Mesendoderm (in vitro differentiated cells): ENCODE results near the gene RGS6.

Source experiments
- DNase-seq: peaks from one replicate; pipeline ENCODE4 v3.0.0; 2013
- H2AK5ac ChIP-seq: 2 replicates; pipeline ENCODE4 v1.6.1; 2013; ENCODE audit warnings: low read length, inconsistent platforms
- H2BK120ac ChIP-seq: 2 replicates; pipeline ENCODE4 v1.6.1; 2013; ENCODE audit warnings: low read depth, mild to moderate bottlenecking, low read length, moderate library complexity, mixed read lengths
- H2BK15ac ChIP-seq: replicated peaks from 2 replicates; pipeline ENCODE4 v1.6.1; 2013; ENCODE audit warnings: low read depth, mild to moderate bottlenecking, moderate library complexity
- H2BK5ac ChIP-seq: 2 replicates; pipeline ENCODE4 v1.6.1; 2013; ENCODE audit warnings: low read length, inconsistent platforms
- H3K18ac ChIP-seq: 2 replicates; pipeline ENCODE4 v1.6.1; 2013; ENCODE audit warnings: mild to moderate bottlenecking, low read length, mixed read lengths
- H3K23ac ChIP-seq: one replicate; pipeline ENCODE4 v1.6.1; 2013; ENCODE audit warnings: low read length
- H3K27ac ChIP-seq: 2 replicates; pipeline ENCODE4 v1.5.1; 2013; ENCODE audit warnings: low read depth, mild to moderate bottlenecking, inconsistent platforms, low read length, moderate library complexity
- H3K27me3 ChIP-seq: 2 replicates; pipeline ENCODE4 v1.6.1; 2013; ENCODE audit warnings: low read length, control low read depth, mild to moderate bottlenecking, inconsistent platforms; ENCODE audit not compliant: insufficient read depth, poor library complexity
- H3K36me3 ChIP-seq: 2 replicates; pipeline ENCODE4 v1.6.1; 2013; ENCODE audit warnings: low read length, inconsistent platforms; ENCODE audit not compliant: control insufficient read depth, insufficient read depth
- H3K4ac ChIP-seq: one replicate; pipeline ENCODE4 v1.6.1; 2013; ENCODE audit warnings: low read depth, mild to moderate bottlenecking, low read length, moderate library complexity
- H3K4me1 ChIP-seq: 2 replicates; pipeline ENCODE4 v1.6.1; 2013; ENCODE audit warnings: low read depth, low read length, inconsistent platforms; ENCODE audit not compliant: control insufficient read depth
- H3K4me2 ChIP-seq: 2 replicates; pipeline ENCODE4 v1.6.1; 2013; ENCODE audit warnings: low read length
- H3K4me3 ChIP-seq: 2 replicates; pipeline ENCODE4 v1.5.1; 2013; ENCODE audit warnings: mild to moderate bottlenecking, low read length
- H3K56ac ChIP-seq: one replicate; pipeline ENCODE4 v1.6.1; 2013; ENCODE audit warnings: low read length
- H3K79me1 ChIP-seq: 2 replicates; pipeline ENCODE4 v1.6.1; 2013; ENCODE audit warnings: low read length, inconsistent platforms
- H3K79me2 ChIP-seq: 2 replicates; pipeline ENCODE4 v1.6.1; 2013; ENCODE audit warnings: mild to moderate bottlenecking, low read length; ENCODE audit not compliant: control insufficient read depth, insufficient read depth
- H3K9ac ChIP-seq: 2 replicates; pipeline ENCODE4 v1.6.1; 2013; ENCODE audit warnings: low read length, inconsistent platforms
- H4K5ac ChIP-seq: one replicate; pipeline ENCODE4 v1.6.1; 2013; ENCODE audit warnings: low read length
- H4K8ac ChIP-seq: one replicate; pipeline ENCODE4 v1.6.1; 2013; ENCODE audit warnings: low read depth, mild to moderate bottlenecking, control low read depth, low read length, moderate library complexity
- WGBS: extraction: QIAGEN DNeasy Blood & Tissue Kit; methylation state at CpG from one replicate; pipeline ENCODE4 v1.1.7; 2013; ENCODE audit warnings: low lambda C conversion rate, missing lambda C conversion rate; ENCODE audit not compliant: insufficient coverage; ENCODE audit errors: extremely low coverage; 5-methylcytosine and 5-hydroxymethylcytosine counted together

Gene RGS6

GRCh38 chr14:72483311-72483710, 551.1 kb downstream of the RGS6 start:
- WGBS = no CpG with 5 or more reads among the region's 3 CpGs

GRCh38 chr14:72485695-72486094, 553.5 kb downstream of the RGS6 start:
- no peak overlapping the region for H2AK5ac ChIP-seq
- H3K79me1 ChIP-seq = no peaks in the 10 kb centered on the region
- DNase-seq = no peak
- H4K5ac ChIP-seq = no peak overlapping the region
- H3K36me3 ChIP-seq = no peaks in the 10 kb centered on the region
- no peak overlapping the region for H2BK15ac ChIP-seq
- H3K27me3 ChIP-seq = no peaks in the 10 kb centered on the region
- no peak overlapping the region for H3K18ac ChIP-seq
- H3K56ac ChIP-seq = no peak overlapping the region
- no peak overlapping the region for H3K4me3 ChIP-seq
- H3K4me1 ChIP-seq = no peaks in the 10 kb centered on the region
- H3K79me2 ChIP-seq = no peaks in the 10 kb centered on the region
- no peak overlapping the region for H3K4ac ChIP-seq
- H2BK5ac ChIP-seq = no peak overlapping the region
- no peak overlapping the region for H4K8ac ChIP-seq
- no peak overlapping the region for H2BK120ac ChIP-seq
- H3K23ac ChIP-seq = no peak overlapping the region
- no peak overlapping the region for H3K4me2 ChIP-seq
- no CpG with 5 or more reads among the region's 1 CpG for WGBS
- H3K27ac ChIP-seq = no peak overlapping the region
- H3K9ac ChIP-seq = no peak overlapping the region

More at GRCh38 chr14:72483311-72483710, 551.1 kb downstream of the RGS6 start:
- Histone ChIP-seq H4K5ac (no peak overlapping the region), H3K79me2 (no peaks in the 10 kb centered on the region), H2BK5ac (no peak overlapping the region), H3K4me2 (no peak overlapping the region), H3K27me3 (no peaks in the 10 kb centered on the region), H3K18ac (no peak overlapping the region), H3K4me1 (peaks cover 3% of the 10 kb centered on the region), H3K23ac (no peak overlapping the region), H2BK15ac (no peak overlapping the region), H3K4me3 (no peak overlapping the region), H3K27ac (no peak overlapping the region), H4K8ac (no peak overlapping the region), H3K4ac (no peak overlapping the region), H2BK120ac (no peak overlapping the region), H3K56ac (no peak overlapping the region), H3K9ac (no peak overlapping the region), H3K79me1 (no peaks in the 10 kb centered on the region), H3K36me3 (no peaks in the 10 kb centered on the region), H2AK5ac (no peak overlapping the region)
- DNase-seq = no peak

GRCh38 chr14:72488514-72488913, 556.3 kb downstream of the RGS6 start:
- H4K5ac ChIP-seq = no peak overlapping the region
- no CpG with 5 or more reads among the region's 2 CpGs for WGBS
- no peak overlapping the region for H4K8ac ChIP-seq

GRCh38 chr14:72492196-72492595, 560.0 kb downstream of the RGS6 start:
- Histone ChIP-seq H2BK120ac (no peak overlapping the region), H3K18ac (no peak overlapping the region), H2BK15ac (no peak overlapping the region), H3K4ac (no peak overlapping the region), H3K79me2 (no peaks in the 10 kb centered on the region), H3K56ac (no peak overlapping the region), H3K9ac (no peak overlapping the region), H3K27me3 (peaks cover 2% of the 10 kb centered on the region), H4K5ac (no peak overlapping the region), H3K23ac (no peak overlapping the region), H3K36me3 (no peaks in the 10 kb centered on the region), H2AK5ac (no peak overlapping the region), H3K4me2 (no peak overlapping the region), H4K8ac (no peak overlapping the region), H3K4me1 (no peaks in the 10 kb centered on the region), H3K4me3 (no peak overlapping the region), H2BK5ac (no peak overlapping the region), H3K79me1 (no peaks in the 10 kb centered on the region), H3K27ac (no peak overlapping the region)
- DNase-seq = no peak
- no CpG with 5 or more reads among the region's 5 CpGs for WGBS

More at GRCh38 chr14:72488514-72488913, 556.3 kb downstream of the RGS6 start:
- Histone ChIP-seq H3K27me3 (no peaks in the 10 kb centered on the region), H3K4ac (no peak overlapping the region), H3K79me1 (no peaks in the 10 kb centered on the region), H2BK120ac (no peak overlapping the region), H3K4me2 (no peak overlapping the region), H2AK5ac (no peak overlapping the region), H2BK5ac (no peak overlapping the region), H3K23ac (no peak overlapping the region), H3K79me2 (no peaks in the 10 kb centered on the region), H3K36me3 (no peaks in the 10 kb centered on the region), H3K4me1 (no peaks in the 10 kb centered on the region), H3K4me3 (no peak overlapping the region), H3K18ac (no peak overlapping the region), H3K56ac (no peak overlapping the region), H3K9ac (no peak overlapping the region), H2BK15ac (no peak overlapping the region), H3K27ac (no peak overlapping the region)
- no peak for DNase-seq

GRCh38 chr14:72495668-72496067, 563.4 kb downstream of the RGS6 start:
- Histone ChIP-seq H3K4ac (no peak overlapping the region), H2BK15ac (no peak overlapping the region), H3K4me2 (no peak overlapping the region), H3K23ac (no peak overlapping the region), H3K27me3 (peaks cover 2% of the 10 kb centered on the region), H3K27ac (no peak overlapping the region), H3K4me3 (no peak overlapping the region), H3K36me3 (no peaks in the 10 kb centered on the region), H3K56ac (no peak overlapping the region), H3K4me1 (no peaks in the 10 kb centered on the region), H4K8ac (no peak overlapping the region), H3K79me2 (no peaks in the 10 kb centered on the region), H3K9ac (no peak overlapping the region), H2BK5ac (no peak overlapping the region), H3K18ac (no peak overlapping the region), H2AK5ac (no peak overlapping the region), H2BK120ac (no peak overlapping the region), H3K79me1 (no peaks in the 10 kb centered on the region), H4K5ac (no peak overlapping the region)
- DNase-seq = no peak
- WGBS = no CpG with 5 or more reads among the region's 1 CpG

- Histone ChIP-seq H2BK15ac (no peak overlapping the region), H3K36me3 (no peaks in the 10 kb centered on the region), H3K79me2 (no peaks in the 10 kb centered on the region), H2BK5ac (no peak overlapping the region), H3K27ac (no peak overlapping the region), H3K18ac (no peak overlapping the region), H3K79me1 (no peaks in the 10 kb centered on the region), H4K5ac (no peak overlapping the region), H3K27me3 (peaks cover 2% of the 10 kb centered on the region), H3K23ac (no peak overlapping the region), H3K4me1 (no peaks in the 10 kb centered on the region), H3K4ac (no peak overlapping the region), H2AK5ac (no peak overlapping the region), H3K56ac (no peak overlapping the region), H3K4me2 (no peak overlapping the region), H2BK120ac (no peak overlapping the region), H3K9ac (no peak overlapping the region), H4K8ac (no peak overlapping the region), H3K4me3 (no peak overlapping the region)
- WGBS = no CpG with 5 or more reads among the region's 7 CpGs
- DNase-seq = no peak
These were observed 566.4 kb downstream of the RGS6 start for GRCh38 chr14:72498646-72499045.
